T-helper 2 cell treated with Interferon-gamma antibody and Interleukin-4, amounts not matched to agents 100 ng/mL and 5 ng/mL, for 36 hours (primary cell): ENCODE results near the gene CTSL. TPM values are rescaled to one million over a fixed set of nuclear protein-coding genes. Genes with fewer than 3 reads are reported as not detected.

Source experiments
- intact Hi-C: fragments of 100-400 bp; cut with micrococcal nuclease; formaldehyde crosslinking; loops from one replicate; pipeline ENCODE4 v1.15.1; 2023
- total RNA-seq: library from RNA; stranded (reverse); gene quantifications from 2 replicates; pipeline ENCODE4 v1.2.3, GENCODE V29; 2022

Gene CTSL
- total RNA-seq, 1 donor from 2014 or later: 5.9 TPM

DNA sequence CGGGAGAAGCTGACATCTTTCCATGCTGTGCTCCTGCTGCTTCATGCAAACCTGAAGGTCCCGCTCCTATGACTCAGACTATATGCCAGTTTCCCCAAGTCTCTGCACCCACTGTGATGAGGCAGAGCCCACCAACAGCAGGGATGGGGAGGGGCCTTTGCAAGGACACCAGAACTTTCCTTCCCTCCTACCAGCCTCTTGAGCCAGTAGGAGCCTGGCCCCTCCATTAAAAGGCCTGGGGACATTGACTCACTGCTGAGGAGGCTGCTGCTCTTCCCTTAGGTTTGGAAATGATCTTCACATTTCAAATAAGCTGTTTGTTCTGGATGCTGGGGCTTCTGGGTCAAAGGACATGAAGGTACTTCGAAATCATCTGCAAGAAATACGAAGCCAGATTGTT, 26.1 kb upstream of the CTSL start:
- intact Hi-C loops: no loop called here

DNA sequence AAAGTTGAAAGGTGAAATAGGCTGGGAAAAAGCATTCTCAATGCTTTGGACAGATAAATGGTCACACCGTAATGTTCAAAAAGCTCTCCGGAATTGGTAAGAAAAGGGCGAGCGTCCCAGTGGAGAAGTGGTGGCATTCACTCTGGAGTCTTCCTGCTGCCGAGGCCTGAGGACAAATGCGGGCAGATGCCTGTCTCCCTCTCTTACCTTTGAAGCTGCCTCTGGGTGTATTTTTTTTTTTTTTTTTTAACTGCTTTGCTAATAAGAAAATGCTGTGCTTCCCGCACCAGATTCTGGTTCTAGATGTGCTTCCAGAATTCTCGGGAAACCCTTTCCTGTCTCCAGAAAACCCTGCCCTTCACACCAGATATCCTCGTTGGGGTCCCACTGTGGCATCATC, 24.4 kb upstream of the CTSL start:
- intact Hi-C loops: no loop called here

DNA sequence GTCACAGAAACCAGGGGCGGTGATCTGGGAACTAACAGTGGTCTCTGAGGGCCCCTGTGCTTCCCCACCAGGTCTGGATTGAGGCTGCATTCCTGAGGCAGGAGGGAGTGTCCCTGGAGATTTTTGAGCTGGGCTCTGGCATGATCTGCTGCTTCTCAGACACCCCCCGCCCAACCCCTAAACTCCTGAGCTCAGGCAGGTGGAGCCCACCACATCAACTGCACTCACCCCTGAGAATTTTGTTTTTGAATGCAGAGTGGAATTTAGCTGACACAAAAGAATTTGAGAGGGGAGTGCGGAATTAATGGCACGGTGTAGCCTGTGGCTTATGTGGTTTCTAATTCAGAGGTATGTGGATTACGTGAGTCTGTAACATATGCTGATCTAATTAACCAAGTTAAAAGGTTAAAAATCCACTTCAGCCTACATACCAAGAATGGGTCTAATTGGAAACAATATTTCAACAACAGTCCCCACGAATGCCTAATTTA, 23.9 kb upstream of the CTSL start:
- intact Hi-C loops: no loop called here

DNA sequence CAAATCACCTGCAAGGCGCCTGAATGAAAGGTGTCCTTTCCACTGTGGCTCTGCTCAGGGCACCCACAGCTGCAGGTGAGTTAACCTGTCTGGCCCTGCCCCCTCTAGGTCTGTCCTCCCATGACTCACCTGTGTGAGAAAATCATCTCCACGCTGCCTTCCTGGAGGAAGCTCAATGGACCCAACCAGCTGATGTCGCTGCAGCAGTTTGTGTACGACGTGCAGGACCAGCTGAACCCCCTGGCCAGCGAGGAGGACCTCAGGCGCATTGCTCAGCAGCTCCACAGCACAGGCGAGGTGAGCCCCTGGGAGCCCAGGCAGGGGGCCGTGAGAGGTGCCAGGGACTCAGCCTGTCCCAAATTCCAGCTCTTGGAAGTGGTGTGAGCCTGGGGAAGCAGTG, 23.0 kb upstream of the CTSL start:
- intact Hi-C loops: no loop called here

DNA sequence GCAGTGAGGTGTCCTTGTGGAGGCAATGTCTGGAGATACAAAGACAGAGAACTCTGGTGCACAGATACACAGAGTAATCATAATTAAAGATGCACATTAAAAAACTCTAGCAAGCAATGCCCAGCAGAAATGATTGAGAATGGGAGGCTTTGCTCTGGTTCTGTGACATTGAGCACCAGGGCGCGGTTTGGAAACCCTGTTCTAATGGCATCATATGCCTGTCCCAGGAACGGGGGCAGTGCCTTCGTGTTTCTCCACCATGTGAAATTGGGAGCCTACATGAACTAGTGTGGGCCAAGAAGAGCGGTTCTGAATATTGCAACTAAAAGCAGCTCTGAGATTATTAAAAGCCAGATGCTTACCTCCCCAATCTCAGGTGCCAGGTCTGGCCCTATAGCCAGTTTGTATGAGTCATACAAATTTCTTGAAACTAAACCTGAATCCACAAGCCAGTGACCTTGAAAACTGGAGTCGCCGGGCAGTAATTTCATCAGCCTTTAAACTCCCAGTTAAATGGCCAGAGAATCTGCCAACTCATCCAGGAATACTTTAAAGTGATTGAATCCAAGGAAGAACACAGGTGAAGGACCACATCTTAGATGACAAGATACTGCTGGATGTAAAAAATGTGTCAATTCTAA, 22.2 kb upstream of the CTSL start:
- intact Hi-C loops: no loop called here

DNA sequence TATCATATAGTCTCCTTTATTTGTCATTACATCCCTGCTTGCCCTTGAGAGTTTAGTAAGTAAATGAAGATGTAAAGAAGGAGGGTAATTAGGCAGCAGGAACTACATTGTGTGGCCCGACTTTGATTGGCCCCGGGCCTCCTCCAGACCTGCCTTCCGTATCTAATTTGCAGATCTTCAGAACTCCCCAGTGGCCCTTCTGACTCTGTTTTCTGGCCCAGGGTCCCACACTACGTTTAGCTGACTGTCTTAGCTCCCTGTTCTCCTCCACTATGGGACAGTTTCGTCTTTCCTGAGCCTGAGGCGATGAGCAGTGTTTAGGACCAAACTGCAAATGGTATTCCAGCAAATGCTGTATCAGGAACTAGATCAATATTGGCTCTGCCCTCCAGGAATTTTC, 21.6 kb upstream of the CTSL start:
- intact Hi-C loops: no loop called here

DNA sequence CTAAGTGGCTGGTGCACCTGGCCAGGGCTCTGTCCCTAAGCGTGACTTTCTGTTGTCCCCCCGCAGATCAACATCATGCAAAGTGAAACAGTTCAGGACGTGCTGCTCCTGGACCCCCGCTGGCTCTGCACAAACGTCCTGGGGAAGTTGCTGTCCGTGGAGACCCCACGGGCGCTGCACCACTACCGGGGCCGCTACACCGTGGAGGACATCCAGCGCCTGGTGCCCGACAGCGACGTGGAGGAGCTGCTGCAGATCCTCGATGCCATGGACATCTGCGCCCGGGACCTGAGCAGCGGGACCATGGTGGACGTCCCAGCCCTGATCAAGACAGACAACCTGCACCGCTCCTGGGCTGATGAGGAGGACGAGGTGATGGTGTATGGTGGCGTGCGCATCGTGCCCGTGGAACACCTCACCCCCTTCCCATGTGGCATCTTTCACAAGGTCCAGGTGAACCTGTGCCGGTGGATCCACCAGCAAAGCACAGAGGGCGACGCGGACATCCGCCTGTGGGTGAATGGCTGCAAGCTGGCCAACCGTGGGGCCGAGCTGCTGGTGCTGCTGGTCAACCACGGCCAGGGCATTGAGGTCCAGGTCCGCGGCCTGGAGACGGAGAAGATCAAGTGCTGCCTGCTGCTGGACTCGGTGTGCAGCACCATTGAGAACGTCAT, 19.7 kb upstream of the CTSL start:
- intact Hi-C loops: no loop called here

DNA sequence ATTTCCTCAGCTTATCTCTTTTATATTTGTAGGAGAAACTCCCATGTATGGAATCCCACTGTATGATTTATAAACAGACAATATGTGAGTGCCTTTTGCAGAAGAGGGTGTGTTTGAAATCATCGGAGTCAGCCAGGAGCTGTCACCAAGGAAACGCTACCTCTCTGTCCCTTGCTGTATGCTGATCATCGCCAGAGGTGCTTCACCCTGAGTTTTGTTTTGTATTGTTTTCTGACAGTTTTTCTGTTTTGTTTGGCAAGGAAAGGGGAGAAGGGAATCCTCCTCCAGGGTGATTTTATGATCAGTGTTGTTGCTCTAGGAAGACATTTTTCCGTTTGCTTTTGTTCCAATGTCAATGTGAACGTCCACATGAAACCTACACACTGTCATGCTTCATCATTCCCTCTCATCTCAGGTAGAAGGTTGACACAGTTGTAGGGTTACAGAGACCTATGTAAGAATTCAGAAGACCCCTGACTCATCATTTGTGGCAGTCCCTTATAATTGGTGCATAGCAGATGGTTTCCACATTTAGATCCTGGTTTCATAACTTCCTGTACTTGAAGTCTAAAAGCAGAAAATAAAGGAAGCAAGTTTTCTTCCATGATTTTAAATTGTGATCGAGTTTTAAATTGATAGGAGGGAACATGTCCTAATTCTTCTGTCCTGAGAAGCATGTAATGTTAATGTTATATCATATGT, 18.0 kb upstream of the CTSL start:
- intact Hi-C loops: no loop called here

DNA sequence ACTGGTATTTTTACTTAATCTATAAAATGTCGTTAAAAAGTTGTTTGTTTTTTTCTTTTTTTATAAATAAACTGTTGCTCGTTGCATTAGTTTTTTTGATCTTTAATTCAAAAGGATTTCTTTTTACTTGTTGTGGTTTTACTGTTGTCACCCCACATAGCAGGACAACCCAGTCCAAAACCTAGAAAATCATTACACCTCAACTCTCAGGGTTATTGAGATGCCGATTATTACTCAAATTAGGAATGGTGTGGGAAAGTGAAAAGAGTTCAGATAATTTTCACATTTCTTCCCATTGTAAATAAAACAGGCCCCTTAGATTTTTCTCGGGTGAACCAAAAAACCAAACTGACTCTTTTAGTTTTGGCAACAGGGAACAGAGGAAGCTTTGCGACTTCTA, 17.4 kb upstream of the CTSL start:
- intact Hi-C loops: no loop called here

DNA sequence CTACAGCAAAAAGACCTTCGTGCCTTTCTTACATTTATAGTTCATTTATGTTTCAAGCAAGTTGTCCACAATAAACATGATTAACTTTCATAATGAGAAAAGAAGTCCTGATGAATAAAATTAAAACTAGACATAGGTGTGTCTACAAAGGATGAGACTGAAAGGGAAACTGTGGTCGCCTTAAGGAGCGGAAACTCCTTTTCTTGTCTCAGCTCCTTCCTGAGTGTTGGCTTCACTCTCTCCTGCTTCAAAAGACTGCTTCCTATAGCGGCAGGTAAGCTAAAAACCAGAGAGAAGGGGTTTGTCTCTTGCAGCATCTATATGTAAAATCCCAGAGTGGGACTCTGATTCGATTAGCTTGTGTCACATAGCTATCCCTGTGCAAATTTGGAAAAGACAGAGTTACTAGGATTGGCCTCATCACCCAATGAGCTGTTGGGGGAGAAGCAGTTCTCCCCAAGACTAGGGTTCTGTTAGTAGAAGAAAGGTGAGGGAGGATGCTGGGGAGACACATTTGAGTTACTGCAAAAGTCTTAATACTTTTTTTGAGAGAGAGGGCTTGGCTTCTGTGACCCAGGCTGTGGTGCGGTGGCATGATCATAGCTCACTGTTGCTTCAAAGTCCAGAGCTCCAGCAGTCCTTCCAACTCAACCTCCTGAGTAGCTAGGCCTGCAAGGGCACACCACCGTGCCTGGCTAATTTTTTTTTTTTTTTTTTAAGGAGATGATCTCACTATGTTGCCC, 16.8 kb upstream of the CTSL start:
- intact Hi-C loops: loop anchor here (1.0 kb wide), 1 partner anchor 17 kb away; the partner anchor contains the start of gene CTSL

DNA sequence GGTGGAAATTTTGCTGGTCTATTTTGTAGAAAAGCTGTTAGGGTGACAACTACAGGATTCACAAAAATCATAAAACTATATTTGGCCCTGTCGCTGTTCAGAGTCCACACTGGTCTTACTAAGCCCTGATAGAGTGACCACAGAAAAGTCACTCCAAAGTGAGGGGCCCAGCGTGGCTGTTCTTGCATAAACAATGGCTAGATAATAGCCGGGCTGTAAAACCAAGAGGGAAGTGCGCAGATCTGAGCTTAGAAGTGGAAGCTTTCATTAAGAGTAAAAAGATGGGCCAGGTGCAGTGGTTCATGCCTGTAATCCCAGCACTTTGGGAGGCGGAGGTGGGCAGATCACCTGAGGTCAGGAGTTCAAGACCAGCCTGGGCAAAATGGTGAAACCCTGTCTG, 15.5 kb upstream of the CTSL start:
- intact Hi-C loops: no loop called here

DNA sequence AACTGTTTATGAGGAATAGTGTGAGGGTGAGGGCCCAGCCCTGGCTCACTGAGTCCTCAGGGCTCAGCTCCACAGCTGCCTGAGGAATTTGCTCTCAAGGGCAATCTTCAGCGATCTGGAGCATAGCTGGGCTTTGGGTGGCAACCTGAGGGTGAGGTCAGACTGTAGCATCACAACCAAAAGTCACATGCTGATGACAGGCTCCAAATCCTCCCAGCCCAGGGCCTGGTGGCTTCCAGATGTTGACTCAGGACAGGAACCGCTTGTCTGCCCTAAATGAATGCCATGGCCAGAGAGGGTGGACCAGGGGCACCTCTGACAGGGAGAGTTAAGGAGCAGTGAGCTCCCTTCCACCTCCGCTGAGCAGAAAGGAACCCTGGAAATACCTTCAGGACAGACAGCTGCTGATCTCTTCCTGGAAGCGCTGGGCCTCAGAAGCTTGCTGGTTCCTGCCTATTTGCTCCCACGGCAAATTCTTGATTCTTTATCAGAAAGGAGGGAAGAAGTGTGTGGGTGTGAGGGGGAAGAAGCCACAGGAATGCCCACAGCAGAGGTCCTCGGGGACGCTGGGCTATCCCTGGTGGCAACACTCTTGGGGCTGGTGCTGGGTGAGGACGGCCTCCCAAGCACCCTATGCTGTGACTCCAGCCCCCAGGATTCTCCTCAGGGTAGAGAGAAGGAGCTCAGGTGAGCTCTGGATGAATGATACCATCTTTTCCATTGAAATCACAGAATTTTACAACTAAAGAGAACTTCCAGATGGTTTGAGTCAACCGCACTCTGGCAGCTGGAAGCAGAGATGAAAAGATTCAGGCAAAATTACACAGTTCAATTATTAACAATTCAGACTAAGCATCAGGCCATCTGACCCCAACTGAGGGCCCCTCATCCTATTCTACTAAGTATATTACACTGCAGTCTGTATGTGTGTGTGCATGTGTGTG, 13.8 kb upstream of the CTSL start:
- intact Hi-C loops: no loop called here

DNA sequence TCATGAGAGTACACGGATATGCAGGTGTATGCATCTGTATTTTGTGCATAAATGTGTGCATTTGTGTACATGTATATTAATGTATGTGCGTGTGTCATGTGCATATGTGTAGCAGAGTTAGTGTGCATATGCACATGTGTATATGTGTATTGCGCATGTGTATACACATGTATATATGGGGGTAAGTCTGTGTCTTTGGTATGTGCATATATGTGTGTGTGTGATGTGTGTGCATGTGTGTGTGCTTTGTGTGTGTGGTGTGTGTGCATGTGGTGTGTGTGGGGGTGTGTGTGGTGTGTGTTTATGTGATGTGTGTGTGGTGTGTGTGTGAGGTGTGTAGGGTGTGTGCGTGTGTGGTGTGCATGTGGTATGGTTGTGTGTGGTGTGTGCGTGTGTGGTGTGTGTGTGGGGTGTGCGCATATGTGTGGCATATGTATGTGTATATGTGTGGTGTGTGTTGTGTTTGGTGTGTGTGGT, 13.1 kb upstream of the CTSL start:
- intact Hi-C loops: no loop called here

DNA sequence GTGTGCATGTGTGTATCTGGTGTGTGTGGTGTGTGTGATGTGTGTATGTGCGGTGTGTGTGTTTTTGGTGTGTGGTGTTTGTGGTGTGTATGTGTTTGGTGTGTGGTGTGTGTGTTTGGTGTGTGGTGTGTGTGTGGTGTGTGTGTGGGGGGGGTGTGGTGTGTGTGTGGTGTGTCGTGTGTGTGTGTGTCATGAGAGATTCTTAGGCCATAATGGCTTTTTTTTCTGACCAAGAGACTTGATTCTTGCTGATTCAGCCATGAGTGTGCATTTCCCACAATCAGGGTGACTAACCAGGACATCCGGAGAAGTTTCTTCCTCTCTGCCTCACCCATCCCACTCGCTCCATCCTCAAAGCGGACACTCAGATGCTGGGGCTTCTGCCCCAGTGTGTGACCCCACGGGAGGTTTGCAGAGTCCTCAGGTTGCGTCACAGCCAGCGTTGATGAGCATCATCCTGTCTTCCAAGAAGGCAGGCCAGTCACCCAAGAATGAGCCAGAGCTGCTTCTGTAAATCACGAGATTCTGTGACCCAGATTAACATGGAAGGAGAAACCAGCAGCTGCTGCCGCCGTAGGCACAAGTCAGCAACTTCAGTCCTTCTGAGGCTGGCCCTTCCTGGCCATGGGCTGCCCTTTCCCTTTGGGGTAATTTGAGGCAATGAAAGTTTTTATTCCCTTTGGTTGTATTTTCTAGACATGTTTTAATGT, 12.5 kb upstream of the CTSL start:
- intact Hi-C loops: no loop called here

DNA sequence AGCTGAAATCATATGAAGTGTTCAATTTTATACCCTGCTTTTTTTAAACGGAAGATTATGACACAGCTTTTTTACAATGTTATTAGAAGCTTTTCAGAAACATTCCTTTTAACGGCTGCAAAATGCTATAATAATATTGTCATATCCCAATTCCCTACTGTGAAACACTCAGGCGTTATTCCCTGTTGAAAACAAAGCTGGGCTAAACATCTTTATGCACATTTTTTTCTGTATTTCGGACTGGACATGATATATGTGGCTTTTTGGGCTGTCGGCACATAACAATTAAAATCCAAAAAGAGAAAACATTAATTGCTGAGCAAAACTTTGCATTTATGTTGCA, 12.0 kb upstream of the CTSL start:
- intact Hi-C loops: no loop called here

DNA sequence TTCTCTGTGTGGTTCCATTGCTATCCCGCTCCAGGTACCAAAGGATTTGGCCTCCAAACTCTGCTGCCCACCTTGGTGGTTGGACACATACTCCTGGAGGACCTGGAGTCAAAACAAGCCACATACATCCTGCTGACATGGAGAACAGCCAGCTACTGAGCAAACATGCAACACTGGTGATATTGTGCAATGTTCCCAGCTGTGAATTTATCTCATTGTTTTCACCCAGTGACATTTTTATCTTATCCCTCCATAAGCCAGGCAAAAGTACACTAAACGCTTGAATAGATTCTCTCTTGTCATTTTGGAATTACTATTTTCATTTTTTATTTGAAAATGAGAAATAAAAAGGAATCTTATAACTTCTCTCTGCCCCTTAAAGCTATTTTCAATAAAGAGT, 11.1 kb upstream of the CTSL start:
- intact Hi-C loops: no loop called here

DNA sequence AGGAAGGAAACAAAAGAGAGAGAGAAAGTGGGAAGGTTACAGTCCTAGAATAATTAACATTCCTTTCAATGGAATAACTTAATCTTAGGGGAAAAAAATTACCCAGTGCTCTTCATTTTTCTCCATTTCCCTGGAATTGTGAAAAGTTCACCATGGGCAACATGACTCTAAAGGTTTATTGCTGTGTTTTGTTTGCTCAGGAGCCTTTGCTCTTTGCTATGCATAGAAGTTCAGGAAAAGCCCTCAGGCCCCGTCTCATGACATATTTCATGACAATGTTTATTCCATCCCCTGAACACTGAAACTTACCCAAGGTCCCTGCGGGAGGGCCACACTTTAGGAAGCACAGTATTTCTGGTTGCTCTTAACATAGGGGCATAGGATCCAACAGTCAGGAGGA, 9.8 kb upstream of the CTSL start:
- intact Hi-C loops: no loop called here

DNA sequence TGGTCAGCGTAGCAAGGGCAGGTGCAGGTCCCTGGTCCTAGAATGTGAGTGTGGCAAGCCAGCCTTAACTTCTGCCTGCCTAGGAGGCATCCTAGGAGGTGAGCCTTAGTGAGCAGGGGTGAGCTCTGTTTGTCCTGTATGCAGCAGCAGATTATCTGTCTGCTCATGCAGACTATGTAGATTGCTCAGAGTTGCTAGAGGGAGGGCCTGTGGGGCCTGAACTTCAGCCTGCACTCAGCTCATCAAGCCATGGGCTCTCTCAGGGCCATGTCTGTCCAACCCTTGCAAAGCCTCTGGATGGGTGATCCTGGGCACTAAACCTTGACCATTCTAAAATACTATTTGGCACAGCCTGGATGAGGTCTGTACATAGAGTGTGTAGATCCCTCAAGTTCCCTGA, 8.5 kb upstream of the CTSL start:
- intact Hi-C loops: no loop called here

DNA sequence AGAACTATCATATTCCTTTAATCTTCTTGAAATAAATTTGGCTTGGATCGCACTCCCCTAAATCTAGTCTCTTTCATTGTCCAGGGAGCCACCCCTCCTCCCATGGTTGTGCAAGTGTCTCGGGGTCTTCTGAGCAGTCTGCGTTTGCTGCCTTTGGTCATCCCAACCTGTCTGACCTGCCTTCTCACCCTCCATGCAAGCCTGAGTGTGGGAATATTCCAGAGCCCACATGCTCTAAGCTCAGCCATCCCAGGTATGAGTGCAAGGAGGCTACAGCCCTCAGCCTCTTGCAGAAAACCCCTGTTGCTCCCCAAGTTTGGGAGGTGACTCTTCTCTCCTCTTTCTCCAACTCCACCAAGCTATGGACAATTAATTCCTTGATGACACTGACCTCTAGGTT, 7.7 kb upstream of the CTSL start:
- intact Hi-C loops: no loop called here
